Measurements from ENCODE around the gene SLC37A3.
"Not testable (repeated sequence)": the region's sequence is repeated elsewhere in the genome, so short reads cannot be mapped to it uniquely, and the experiment has no call there.

SLC37A3 gene

GRCh38 chr7:140348161-140348849, 50.0 kb downstream of the SLC37A3 start:
- H3K4me3 Mint-ChIP-seq, result no peak overlapping the region
- H3K27ac Mint-ChIP-seq, result peak overlapping the region; percentile 41
- no peak for DNase-seq (ENCODE audit: low spot score)
- peaks cover 57% of the 10 kb centered on the region for H3K36me3 Mint-ChIP-seq (ENCODE audit: low read depth)
- H3K4me1 Mint-ChIP-seq (ENCODE audit: low read depth), result peaks cover 18% of the 10 kb centered on the region
- H3K27me3 Mint-ChIP-seq (ENCODE audit: low read depth), result no peaks in the 10 kb centered on the region
- no peaks in the 10 kb centered on the region for H3K9me3 Mint-ChIP-seq

GRCh38 chr7:140347218-140347617, 51.1 kb downstream of the SLC37A3 start:
- H3K27me3 Mint-ChIP-seq (ENCODE audit: low read depth), result no peaks in the 10 kb centered on the region
- no peak for DNase-seq (ENCODE audit: low spot score)
- H3K4me3 Mint-ChIP-seq, result no peak overlapping the region
- no peak overlapping the region for H3K27ac Mint-ChIP-seq
- peaks cover 21% of the 10 kb centered on the region for H3K4me1 Mint-ChIP-seq (ENCODE audit: low read depth)
- H3K36me3 Mint-ChIP-seq (ENCODE audit: low read depth), result peaks cover 61% of the 10 kb centered on the region
- no peaks in the 10 kb centered on the region for H3K9me3 Mint-ChIP-seq

GRCh38 chr7:140345426-140345825, 52.9 kb downstream of the SLC37A3 start:
- no peak overlapping the region for H3K4me3 Mint-ChIP-seq
- peaks cover 22% of the 10 kb centered on the region for H3K4me1 Mint-ChIP-seq (ENCODE audit: low read depth)
- DNase-seq (ENCODE audit: low spot score), result no peak
- H3K27ac Mint-ChIP-seq, result peak overlapping the region; percentile 28
- no peaks in the 10 kb centered on the region for H3K27me3 Mint-ChIP-seq (ENCODE audit: low read depth)
- H3K36me3 Mint-ChIP-seq (ENCODE audit: low read depth), result peaks cover 60% of the 10 kb centered on the region
- H3K9me3 Mint-ChIP-seq, result no peaks in the 10 kb centered on the region

GRCh38 chr7:140342727-140343514, 55.4 kb downstream of the SLC37A3 start:
- Mint-ChIP-seq H3K4me3 (no peak overlapping the region), H3K27ac (no peak overlapping the region), H3K36me3 (ENCODE audit: low read depth) (peaks cover 54% of the 10 kb centered on the region)

GRCh38 chr7:140338959-140339358, 59.4 kb downstream of the SLC37A3 start:
- H3K36me3 Mint-ChIP-seq (ENCODE audit: low read depth), result peaks cover 56% of the 10 kb centered on the region
- H3K27ac Mint-ChIP-seq; H3K4me3 Mint-ChIP-seq; H3K27me3 Mint-ChIP-seq (ENCODE audit: low read depth); H3K4me1 Mint-ChIP-seq (ENCODE audit: low read depth); H3K9me3 Mint-ChIP-seq; DNase-seq (ENCODE audit: low spot score): not testable (repeated sequence)

More at GRCh38 chr7:140342727-140343514, 55.4 kb downstream of the SLC37A3 start:
- no peak for DNase-seq (ENCODE audit: low spot score)
- H3K27me3 Mint-ChIP-seq (ENCODE audit: low read depth), result no peaks in the 10 kb centered on the region
- H3K9me3 Mint-ChIP-seq, result no peaks in the 10 kb centered on the region
- H3K4me1 Mint-ChIP-seq (ENCODE audit: low read depth), result peaks cover 9% of the 10 kb centered on the region

GRCh38 chr7:140334341-140335057, 63.8 kb downstream of the SLC37A3 start:
- Mint-ChIP-seq H3K27me3 (ENCODE audit: low read depth) (no peaks in the 10 kb centered on the region), H3K9me3 (no peaks in the 10 kb centered on the region), H3K36me3 (ENCODE audit: low read depth) (peaks cover 35% of the 10 kb centered on the region), H3K4me1 (ENCODE audit: low read depth) (no peaks in the 10 kb centered on the region), H3K4me3 (no peak overlapping the region), H3K27ac (no peak overlapping the region)
- no peak for DNase-seq (ENCODE audit: low spot score)

- Mint-ChIP-seq H3K36me3 (ENCODE audit: low read depth) (peaks cover 33% of the 10 kb centered on the region), H3K27ac (no peak overlapping the region), H3K4me3 (no peak overlapping the region), H3K9me3 (no peaks in the 10 kb centered on the region), H3K4me1 (ENCODE audit: low read depth) (no peaks in the 10 kb centered on the region), H3K27me3 (ENCODE audit: low read depth) (no peaks in the 10 kb centered on the region)
- DNase-seq (ENCODE audit: low spot score), result no peak
These were observed 64.6 kb downstream of the SLC37A3 start for GRCh38 chr7:140333686-140334085.

- H3K4me3 Mint-ChIP-seq, result no peak overlapping the region
- no peaks in the 10 kb centered on the region for H3K4me1 Mint-ChIP-seq (ENCODE audit: low read depth)
- H3K36me3 Mint-ChIP-seq (ENCODE audit: low read depth), result peaks cover 32% of the 10 kb centered on the region
These were observed 65.1 kb downstream of the SLC37A3 start for GRCh38 chr7:140333223-140333622.

GRCh38 chr7:140330595-140330994, 67.7 kb downstream of the SLC37A3 start:
- Mint-ChIP-seq H3K9me3 (no peaks in the 10 kb centered on the region), H3K36me3 (ENCODE audit: low read depth) (peaks cover 24% of the 10 kb centered on the region), H3K27ac (no peak overlapping the region), H3K4me3 (no peak overlapping the region), H3K4me1 (ENCODE audit: low read depth) (no peaks in the 10 kb centered on the region), H3K27me3 (ENCODE audit: low read depth) (no peaks in the 10 kb centered on the region)
- DNase-seq (ENCODE audit: low spot score), result no peak

More at GRCh38 chr7:140333223-140333622, 65.1 kb downstream of the SLC37A3 start:
- DNase-seq (ENCODE audit: low spot score), result no peak
- H3K27ac Mint-ChIP-seq, result no peak overlapping the region
- H3K27me3 Mint-ChIP-seq (ENCODE audit: low read depth), result no peaks in the 10 kb centered on the region
- H3K9me3 Mint-ChIP-seq, result no peaks in the 10 kb centered on the region

- H3K27me3 Mint-ChIP-seq (ENCODE audit: low read depth), result no peaks in the 10 kb centered on the region
- no peak overlapping the region for H3K4me3 Mint-ChIP-seq
- no peak overlapping the region for H3K27ac Mint-ChIP-seq
- H3K9me3 Mint-ChIP-seq, result no peaks in the 10 kb centered on the region
- peaks cover 24% of the 10 kb centered on the region for H3K36me3 Mint-ChIP-seq (ENCODE audit: low read depth)
- DNase-seq (ENCODE audit: low spot score), result no peak
- no peaks in the 10 kb centered on the region for H3K4me1 Mint-ChIP-seq (ENCODE audit: low read depth)
These were observed 68.2 kb downstream of the SLC37A3 start for GRCh38 chr7:140330128-140330527.

GRCh38 chr7:140327261-140327661, 71.1 kb downstream of the SLC37A3 start:
- Mint-ChIP-seq H3K36me3 (ENCODE audit: low read depth) (peaks cover 7% of the 10 kb centered on the region), H3K9me3 (no peaks in the 10 kb centered on the region), H3K27me3 (ENCODE audit: low read depth) (no peaks in the 10 kb centered on the region), H3K4me3 (no peak overlapping the region), H3K27ac (no peak overlapping the region), H3K4me1 (ENCODE audit: low read depth) (no peaks in the 10 kb centered on the region)
- no peak for DNase-seq (ENCODE audit: low spot score)

GRCh38 chr7:140326116-140326928, 72.0 kb downstream of the SLC37A3 start:
- DNase-seq (ENCODE audit: low spot score), result peak; percentile 36
- Mint-ChIP-seq H3K4me1 (ENCODE audit: low read depth) (no peaks in the 10 kb centered on the region), H3K36me3 (ENCODE audit: low read depth) (peaks cover 2% of the 10 kb centered on the region), H3K9me3 (no peaks in the 10 kb centered on the region), H3K27ac (no peak overlapping the region), H3K27me3 (ENCODE audit: low read depth) (no peaks in the 10 kb centered on the region), H3K4me3 (no peak overlapping the region)

- Mint-ChIP-seq H3K36me3 (ENCODE audit: low read depth) (no peaks in the 10 kb centered on the region), H3K4me1 (ENCODE audit: low read depth) (no peaks in the 10 kb centered on the region), H3K27me3 (ENCODE audit: low read depth) (no peaks in the 10 kb centered on the region), H3K27ac (no peak overlapping the region), H3K9me3 (no peaks in the 10 kb centered on the region), H3K4me3 (no peak overlapping the region)
- DNase-seq (ENCODE audit: low spot score), result no peak
These were observed 72.7 kb downstream of the SLC37A3 start for GRCh38 chr7:140325600-140325999.
